CD14-positive monocyte (primary cell): ENCODE results near the gene FARP1. TPM values are rescaled to one million over a fixed set of nuclear protein-coding genes. Genes with fewer than 3 reads are reported as not detected.

Source experiments
- DNase-seq, 3 donors: peaks; one replicate each; pipeline ENCODE4 v3.0.0-alpha.2; 2011 to 2022
- H2AFZ ChIP-seq: 2 replicates; pipeline ENCODE4 v1.6.0; 2012; ENCODE audit warnings: mild to moderate bottlenecking, low read depth, low read length, inconsistent platforms; ENCODE audit not compliant: insufficient read depth, poor library complexity, severe bottlenecking
- H3K27ac ChIP-seq, 2 donors: 1 replicate in 1 of 2; 2 replicates in 1 of 2; pipeline ENCODE4 v1.5.1; 2012 to 2013; ENCODE audit warnings: low read length in 2 of 2, control low read depth in 1 of 2, inconsistent platforms in 1 of 2, low read depth in 1 of 2, mild to moderate bottlenecking in 1 of 2
- H3K27me3 ChIP-seq, 2 donors: one replicate each; pipeline versions ENCODE4 v1.6.0 to v1.6.1; 2011 to 2013; ENCODE audit warnings: low read length in 2 of 2; ENCODE audit not compliant: control insufficient read depth in 2 of 2, insufficient read depth in 2 of 2
- H3K36me3 ChIP-seq, 2 donors: replicated peaks in 1 of 2; 1 replicate in 1 of 2; 2 replicates in 1 of 2; pipeline versions ENCODE4 v1.5.1 to v1.6.1; 2012 to 2013; ENCODE audit warnings: low read length in 2 of 2, control low read depth in 1 of 2, inconsistent platforms in 1 of 2, mild to moderate bottlenecking in 1 of 2; ENCODE audit not compliant: insufficient read depth in 2 of 2, control insufficient read depth in 1 of 2
- H3K4me1 ChIP-seq, 2 donors: 1 replicate in 1 of 2; 2 replicates in 1 of 2; pipeline versions ENCODE4 v1.5.1 to v1.6.1; 2012 to 2013; ENCODE audit warnings: low read length in 2 of 2, control low read depth in 1 of 2, inconsistent platforms in 1 of 2, mild to moderate bottlenecking in 1 of 2, moderate library complexity in 1 of 2; ENCODE audit not compliant: insufficient read depth in 2 of 2, control insufficient read depth in 1 of 2
- H3K4me2 ChIP-seq: replicated peaks from 2 replicates; pipeline ENCODE3; 2012; ENCODE audit warnings: low read length, moderate library complexity, mild to moderate bottlenecking; ENCODE audit not compliant: poor library complexity, severe bottlenecking; ENCODE audit errors: extremely low read depth
- H3K4me3 ChIP-seq, 3 experiments: fragments of 200-600 bp in 1 of 3; sonication (generic) in 1 of 3; replicated peaks in 1 of 3; 1 replicate in 2 of 3; 2 replicates in 1 of 3; pipeline ENCODE4 v1.5.1; 2011 to 2013; ENCODE audit warnings: low read length in 3 of 3, mild to moderate bottlenecking in 3 of 3, control low read depth in 2 of 3, low read depth in 2 of 3, inconsistent platforms in 1 of 3, moderate library complexity in 1 of 3
- H3K79me2 ChIP-seq: 2 replicates; pipeline ENCODE4 v1.6.0; 2012; ENCODE audit warnings: mild to moderate bottlenecking, control low read depth, inconsistent platforms, low read length, moderate library complexity; ENCODE audit not compliant: insufficient read depth
- H3K9ac ChIP-seq: 2 replicates; pipeline ENCODE4 v1.6.0; 2017; ENCODE audit warnings: low read length, mild to moderate bottlenecking; ENCODE audit not compliant: insufficient read depth, poor library complexity, severe bottlenecking
- H3K9me3 ChIP-seq, 2 donors: replicated peaks in 1 of 2; 1 replicate in 1 of 2; 2 replicates in 1 of 2; pipeline versions ENCODE4 v1.5.1 to v1.6.1; 2012 to 2013; ENCODE audit warnings: low read length in 2 of 2, control low read depth in 1 of 2; ENCODE audit not compliant: control insufficient read depth in 1 of 2, insufficient read depth in 1 of 2
- H4K20me1 ChIP-seq: 2 replicates; pipeline ENCODE4 v1.6.0; 2012; ENCODE audit warnings: mild to moderate bottlenecking, low read length, control low read depth, moderate library complexity; ENCODE audit not compliant: insufficient read depth
- H3K27ac Mint-ChIP-seq, 7 donors: one replicate each; pipeline ENCODE4 v1.8.0; 2020; ENCODE audit warnings: mild to moderate bottlenecking in 7 of 7, mixed read lengths in 7 of 7, moderate library complexity in 6 of 7, inconsistent platforms in 2 of 7
- H3K27me3 Mint-ChIP-seq, 3 donors: one replicate each; pipeline ENCODE4 v1.8.0; 2021 to 2022; ENCODE audit warnings: low read depth in 3 of 3, mild to moderate bottlenecking in 3 of 3, mixed read lengths in 3 of 3, moderate library complexity in 3 of 3, inconsistent platforms in 1 of 3
- H3K36me3 Mint-ChIP-seq, 2 donors: one replicate each; pipeline ENCODE4 v1.8.0; 2020; ENCODE audit warnings: mixed read lengths in 2 of 2, inconsistent platforms in 1 of 2, mild to moderate bottlenecking in 1 of 2
- H3K4me1 Mint-ChIP-seq: one replicate; pipeline ENCODE4 v1.8.0; 2020; ENCODE audit warnings: mild to moderate bottlenecking, mixed read lengths
- H3K4me3 Mint-ChIP-seq, 2 donors: one replicate each; pipeline ENCODE4 v1.8.0; 2020; ENCODE audit warnings: mild to moderate bottlenecking in 2 of 2, mixed read lengths in 2 of 2, moderate library complexity in 1 of 2
- H3K9me3 Mint-ChIP-seq, 7 donors: one replicate each; pipeline ENCODE4 v1.8.0; 2020 to 2022; ENCODE audit warnings: mixed read lengths in 7 of 7, mild to moderate bottlenecking in 6 of 7, moderate library complexity in 6 of 7, inconsistent platforms in 2 of 7
- CTCF ChIP-seq: fragments of 200-600 bp; IDR thresholded peaks from one replicate; pipeline ENCODE4 v1.8.0; 2022; ENCODE audit warnings: antibody characterized with exemption, mild to moderate bottlenecking
- WGBS: methylation state at CpG from one replicate; pipeline ENCODE4 v1.1.5; 2013; ENCODE audit warnings: missing lambda C conversion rate; ENCODE audit not compliant: insufficient coverage; 5-methylcytosine and 5-hydroxymethylcytosine counted together
- intact Hi-C, 2 donors: fragments of 100-400 bp; cut with micrococcal nuclease; formaldehyde crosslinking; loops; one replicate each; pipeline versions ENCODE4 v1.15.0 to v1.15.1; 2023
- polyA plus RNA-seq, 3 donors: library from polyadenylated mRNA; depleted of rRNA in 1 of 3; unstranded in 2 of 3; stranded (reverse) in 1 of 3; fragments of 300-500 nt in 2 of 3; fragments of >200 nt in 1 of 3; fragmentation: Illumina TruSeq in 2 of 3; gene quantifications; 1 replicate in 2 of 3; 2 replicates in 1 of 3; pipeline ENCODE4 v1.2.3, GENCODE V29; 2012 to 2021

The FARP1 gene
- polyA plus RNA-seq, 3 donors, result 0.01 to 0.16 (median 0.12) TPM

DNA sequence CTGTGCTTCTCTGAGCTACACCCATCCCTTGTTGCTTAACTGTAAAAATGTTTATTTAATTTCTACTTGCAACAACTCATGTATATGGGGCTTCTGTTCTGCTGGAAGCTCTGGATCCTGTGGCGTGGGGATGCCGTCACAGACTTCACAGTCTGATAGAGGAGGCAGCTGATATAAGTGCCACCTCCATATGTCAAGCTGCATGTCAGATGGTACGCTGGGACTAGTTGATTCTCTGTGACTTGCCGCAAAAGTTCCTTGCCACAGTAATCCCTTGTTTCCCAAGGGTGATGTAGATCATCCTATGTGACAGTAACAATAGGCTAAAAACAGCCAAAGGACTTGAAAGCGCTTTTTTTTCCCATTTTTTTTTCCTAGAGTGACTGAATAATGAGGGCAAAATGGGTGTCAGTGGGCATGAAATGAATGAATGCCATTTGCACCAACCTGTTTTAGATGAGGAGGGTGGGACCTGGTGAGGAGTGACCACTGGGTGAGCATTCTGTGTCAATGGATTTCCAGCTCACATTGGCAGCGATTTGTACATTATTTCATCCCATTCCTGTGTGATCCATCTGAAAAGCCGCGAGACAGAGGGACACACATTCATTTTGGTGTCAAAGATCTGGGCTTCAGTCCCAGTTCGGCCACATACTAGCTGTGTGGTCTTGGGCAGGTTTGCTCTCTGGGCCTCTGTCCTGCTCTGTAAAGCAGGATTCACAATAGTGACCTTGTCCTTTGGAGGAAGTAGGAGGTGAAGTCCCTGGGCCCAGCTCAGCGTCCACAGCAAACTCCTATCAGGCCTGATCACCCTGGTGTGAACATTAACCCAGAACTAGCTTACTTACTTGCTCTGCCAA lies 123.0 kb downstream of the FARP1 start:
- Histone ChIP-seq H3K36me3 (no peaks in the 10 kb centered on the region), H2AFZ (no peak overlapping the region), H4K20me1 (no peaks in the 10 kb centered on the region), H3K27ac (no peak overlapping the region), H3K4me1 (no peaks in the 10 kb centered on the region), H3K4me3 (no peak overlapping the region), H3K9me3 (no peaks in the 10 kb centered on the region), H3K79me2 (no peaks in the 10 kb centered on the region), H3K27me3 (no peaks in the 10 kb centered on the region), H3K4me2 (no peak overlapping the region), H3K9ac (no peak overlapping the region)
- Mint-ChIP-seq H3K36me3 (no peaks in the 10 kb centered on the region), H3K9me3 (peaks cover 0 to 12% (median 3%) of the 10 kb centered on the region in 7 donors), H3K27ac (peak overlapping the region in 1 of 7 donors; percentile 63), H3K27me3 (peaks cover 0 to 5% (median 4%) of the 10 kb centered on the region in 3 donors), H3K4me3 (no peak overlapping the region), H3K4me1 (no peaks in the 10 kb centered on the region)
- WGBS, result 97% methylated on average over 9 of the region's 10 CpGs
- no peak for TF ChIP-seq CTCF
- intact Hi-C loops, result no loop called here
- no peak for DNase-seq

- peaks cover 0 to 12% (median 3%) of the 10 kb centered on the region in 7 donors for H3K9me3 Mint-ChIP-seq
- H2AFZ ChIP-seq, result no peak overlapping the region
- no peak overlapping the region for H3K4me3 Mint-ChIP-seq
- no peaks in the 10 kb centered on the region for H3K36me3 ChIP-seq
- H3K4me1 ChIP-seq, result no peaks in the 10 kb centered on the region
- no peak for DNase-seq
- no peaks in the 10 kb centered on the region for H3K36me3 Mint-ChIP-seq
- H3K4me3 ChIP-seq, result no peak overlapping the region
- H3K27me3 Mint-ChIP-seq, result peaks cover 0 to 5% (median 2%) of the 10 kb centered on the region in 3 donors
- TF ChIP-seq CTCF, result no peak
- H3K9me3 ChIP-seq, result no peaks in the 10 kb centered on the region
- no peaks in the 10 kb centered on the region for H3K79me2 ChIP-seq
- WGBS, result 89% methylated on average over 5 of the region's 18 CpGs
- no peaks in the 10 kb centered on the region for H4K20me1 ChIP-seq
- H3K27me3 ChIP-seq, result no peaks in the 10 kb centered on the region
- no peak overlapping the region for H3K27ac ChIP-seq
- H3K9ac ChIP-seq, result no peak overlapping the region
- no peak overlapping the region for H3K27ac Mint-ChIP-seq
- intact Hi-C loops, result no loop called here
- no peaks in the 10 kb centered on the region for H3K4me1 Mint-ChIP-seq
- H3K4me2 ChIP-seq, result no peak overlapping the region
Observed at GRCh38 chr13:98267080-98267912, 124.4 kb downstream of the FARP1 start.
